Muscle of arm (tissue), 12 donors: ENCODE data around the gene ATXN7L3B. TPM values are rescaled to one million over a fixed set of nuclear protein-coding genes. Genes with fewer than 3 reads are reported as not detected.

Experiments
- DNase-seq: peaks from one replicate; pipeline ENCODE4 v3.0.0-alpha.2; 2013
- polyA plus RNA-seq, 12 donors: library from polyadenylated mRNA; unstranded; fragments of 120-200 nt; gene quantifications; one replicate each; pipeline ENCODE4 v1.2.1, GENCODE V29; 2013; ENCODE audit not compliant: insufficient read length in 12 of 12

The ATXN7L3B gene
- polyA plus RNA-seq, 12 donors = 31.8 to 63.9 (median 50.9) TPM; not detected in 1

- no peak for DNase-seq
These were observed 2.3 kb downstream of the ATXN7L3B start for GRCh38 chr12:74539765-74540526.

- DNase-seq = no peak
These were observed 3.4 kb downstream of the ATXN7L3B start for GRCh38 chr12:74541074-74541473.

- DNase-seq = no peak
These were observed 9.6 kb downstream of the ATXN7L3B start for GRCh38 chr12:74547249-74547648.

- DNase-seq = no peak
These were observed 13.7 kb downstream of the ATXN7L3B start for GRCh38 chr12:74551291-74551690.

GRCh38 chr12:74552201-74552600 is 14.6 kb downstream of the ATXN7L3B start:
- DNase-seq = no peak

- DNase-seq = no peak
These were observed 22.1 kb downstream of the ATXN7L3B start for GRCh38 chr12:74559728-74560127.

- DNase-seq = no peak
These were observed 26.3 kb downstream of the ATXN7L3B start for GRCh38 chr12:74563927-74564326.

- DNase-seq = no peak
These were observed 40.9 kb downstream of the ATXN7L3B start for GRCh38 chr12:74578486-74578885.

- no peak for DNase-seq
These were observed 41.8 kb downstream of the ATXN7L3B start for GRCh38 chr12:74579446-74579845.

- DNase-seq = no peak
These were observed 42.3 kb downstream of the ATXN7L3B start for GRCh38 chr12:74579981-74580380.

- no peak for DNase-seq
These were observed 43.8 kb downstream of the ATXN7L3B start for GRCh38 chr12:74581439-74581838.

GRCh38 chr12:74584483-74585062 is 46.9 kb downstream of the ATXN7L3B start:
- no peak for DNase-seq

- no peak for DNase-seq
These were observed 48.6 kb downstream of the ATXN7L3B start for GRCh38 chr12:74586251-74586650.
